B cell (primary cell): ENCODE data around the gene BLCAP.

ENCODE experiments used
- EZH2 ChIP-seq: IDR thresholded peaks from 2 replicates; pipeline ENCODE4 v1.6.1; 2012; ENCODE audit warnings: borderline replicate concordance, low read depth, mild to moderate bottlenecking, moderate library complexity, low read length; ENCODE audit not compliant: insufficient read depth, poor library complexity, severe bottlenecking
- TF ChIP-seq, protein P1 (sequence below): fragments of 200-600 bp; IDR thresholded peaks from one replicate; pipeline ENCODE4 v1.8.0; 2022; ENCODE audit warnings: antibody characterized with exemption, mild to moderate bottlenecking

DNA sequence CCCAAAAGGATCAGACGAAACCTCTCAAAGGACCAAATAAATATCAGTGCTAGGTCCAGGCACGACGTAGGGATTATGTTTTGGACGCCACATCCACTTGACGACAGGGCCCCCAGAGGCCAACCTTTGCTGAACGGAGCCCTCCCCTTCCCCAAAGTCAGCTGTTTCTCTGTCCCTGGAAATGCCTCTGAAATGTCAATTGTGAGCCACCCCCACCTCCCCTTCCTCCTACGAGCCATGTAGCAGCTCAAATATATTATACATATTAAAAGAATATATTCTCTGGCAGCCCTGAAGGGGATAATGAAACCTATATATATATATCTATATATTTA is 39.6 kb upstream of the BLCAP start:
- TF ChIP-seq, protein P1, sequence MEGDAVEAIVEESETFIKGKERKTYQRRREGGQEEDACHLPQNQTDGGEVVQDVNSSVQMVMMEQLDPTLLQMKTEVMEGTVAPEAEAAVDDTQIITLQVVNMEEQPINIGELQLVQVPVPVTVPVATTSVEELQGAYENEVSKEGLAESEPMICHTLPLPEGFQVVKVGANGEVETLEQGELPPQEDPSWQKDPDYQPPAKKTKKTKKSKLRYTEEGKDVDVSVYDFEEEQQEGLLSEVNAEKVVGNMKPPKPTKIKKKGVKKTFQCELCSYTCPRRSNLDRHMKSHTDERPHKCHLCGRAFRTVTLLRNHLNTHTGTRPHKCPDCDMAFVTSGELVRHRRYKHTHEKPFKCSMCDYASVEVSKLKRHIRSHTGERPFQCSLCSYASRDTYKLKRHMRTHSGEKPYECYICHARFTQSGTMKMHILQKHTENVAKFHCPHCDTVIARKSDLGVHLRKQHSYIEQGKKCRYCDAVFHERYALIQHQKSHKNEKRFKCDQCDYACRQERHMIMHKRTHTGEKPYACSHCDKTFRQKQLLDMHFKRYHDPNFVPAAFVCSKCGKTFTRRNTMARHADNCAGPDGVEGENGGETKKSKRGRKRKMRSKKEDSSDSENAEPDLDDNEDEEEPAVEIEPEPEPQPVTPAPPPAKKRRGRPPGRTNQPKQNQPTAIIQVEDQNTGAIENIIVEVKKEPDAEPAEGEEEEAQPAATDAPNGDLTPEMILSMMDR = no peak
- no peak for TF ChIP-seq EZH2
